KOPT-K1 (cell line): ENCODE data around the gene PDCD7.
"Not testable (repeated sequence)": the region's sequence is repeated elsewhere in the genome, so short reads cannot be mapped to it uniquely, and the experiment has no call there.

ENCODE experiments used
- H3K27ac ChIP-seq: fragments of 200-600 bp; sonication (generic); 2 replicates; pipeline ENCODE4 v1.5.1; 2016; ENCODE audit warnings: antibody characterized with exemption, mild to moderate bottlenecking, low read depth, low read length; ENCODE audit not compliant: poor library complexity, severe bottlenecking
- H3K36me3 ChIP-seq: fragments of 200-600 bp; sonication (generic); 2 replicates; pipeline ENCODE4 v1.5.1; 2017; ENCODE audit warnings: antibody characterized with exemption, mild to moderate bottlenecking, low read length, moderate library complexity; ENCODE audit not compliant: insufficient read depth
- H3K9me3 ChIP-seq: fragments of 200-600 bp; sonication (generic); 2 replicates; pipeline ENCODE4 v1.5.1; 2017; ENCODE audit warnings: antibody characterized with exemption, low read length, mild to moderate bottlenecking; ENCODE audit not compliant: insufficient read depth, poor library complexity, severe bottlenecking

Gene PDCD7

GRCh38 chr15:65147902-65148301 is 14.3 kb upstream of the PDCD7 start:
- H3K27ac ChIP-seq = no peak overlapping the region
- H3K9me3 ChIP-seq = no peaks in the 10 kb centered on the region
- H3K36me3 ChIP-seq = peaks cover 58% of the 10 kb centered on the region

- peaks cover 44% of the 10 kb centered on the region for H3K36me3 ChIP-seq
- no peaks in the 10 kb centered on the region for H3K9me3 ChIP-seq
- no peak overlapping the region for H3K27ac ChIP-seq
Measured at GRCh38 chr15:65146438-65146837, 12.8 kb upstream of the PDCD7 start.

GRCh38 chr15:65138631-65139030 is 5.0 kb upstream of the PDCD7 start:
- H3K36me3 ChIP-seq, H3K27ac ChIP-seq: not testable (repeated sequence)
- H3K9me3 ChIP-seq = peaks cover 17% of the 10 kb centered on the region

- H3K27ac ChIP-seq, H3K36me3 ChIP-seq: not testable (repeated sequence)
- peaks cover 17% of the 10 kb centered on the region for H3K9me3 ChIP-seq
Measured at GRCh38 chr15:65137893-65138292, 4.3 kb upstream of the PDCD7 start.

GRCh38 chr15:65137089-65137488 is 3.5 kb upstream of the PDCD7 start:
- H3K36me3 ChIP-seq, H3K27ac ChIP-seq: not testable (repeated sequence)
- H3K9me3 ChIP-seq = peaks cover 17% of the 10 kb centered on the region

- Histone ChIP-seq H3K36me3 (peaks cover 10% of the 10 kb centered on the region), H3K9me3 (peaks cover 17% of the 10 kb centered on the region), H3K27ac (no peak overlapping the region)
Measured at GRCh38 chr15:65134538-65134937, 930 bp upstream of the PDCD7 start.

GRCh38 chr15:65132878-65133547 is 595 bp downstream of the PDCD7 start:
- Histone ChIP-seq H3K9me3 (peaks cover 14% of the 10 kb centered on the region), H3K27ac (peak overlapping the region; percentile 71), H3K36me3 (peaks cover 25% of the 10 kb centered on the region)

GRCh38 chr15:65130941-65131340 is 2.7 kb downstream of the PDCD7 start:
- H3K27ac ChIP-seq = no peak overlapping the region
- H3K36me3 ChIP-seq = peaks cover 46% of the 10 kb centered on the region

GRCh38 chr15:65115542-65115941 is 18.1 kb downstream of the PDCD7 start:
- Histone ChIP-seq H3K27ac (no peak overlapping the region), H3K36me3 (peaks cover 95% of the 10 kb centered on the region), H3K9me3 (no peaks in the 10 kb centered on the region)

More at GRCh38 chr15:65130941-65131340, 2.7 kb downstream of the PDCD7 start:
- H3K9me3 ChIP-seq = no peaks in the 10 kb centered on the region

GRCh38 chr15:65115086-65115485 is 18.5 kb downstream of the PDCD7 start, which contains the start of gene UBAP1L:
UBAP1L (minus strand) TSS chr15:65115200; CDS start chr15:65106215, 8,985 bp downstream.
- Histone ChIP-seq H3K9me3 (no peaks in the 10 kb centered on the region), H3K36me3 (peaks cover 90% of the 10 kb centered on the region), H3K27ac (no peak within 1 kb of the TSS)

- no peaks in the 10 kb centered on the region for H3K9me3 ChIP-seq
- no peak overlapping the region for H3K27ac ChIP-seq
- peaks cover 66% of the 10 kb centered on the region for H3K36me3 ChIP-seq
Measured at GRCh38 chr15:65110676-65111292, 22.8 kb downstream of the PDCD7 start.

GRCh38 chr15:65106011-65106590 is 27.5 kb downstream of the PDCD7 start:
- Histone ChIP-seq H3K27ac (no peak overlapping the region), H3K9me3 (no peaks in the 10 kb centered on the region), H3K36me3 (peaks cover 55% of the 10 kb centered on the region)

- Histone ChIP-seq H3K27ac (no peak overlapping the region), H3K36me3 (peaks cover 60% of the 10 kb centered on the region), H3K9me3 (no peaks in the 10 kb centered on the region)
Measured at GRCh38 chr15:65105038-65105437, 28.6 kb downstream of the PDCD7 start.

- Histone ChIP-seq H3K9me3 (no peaks in the 10 kb centered on the region), H3K36me3 (peaks cover 76% of the 10 kb centered on the region), H3K27ac (no peak overlapping the region)
Measured at GRCh38 chr15:65102912-65103311, 30.7 kb downstream of the PDCD7 start.

GRCh38 chr15:65101891-65102708 is 31.5 kb downstream of the PDCD7 start:
- H3K27ac ChIP-seq = no peak overlapping the region
- H3K9me3 ChIP-seq = no peaks in the 10 kb centered on the region
- H3K36me3 ChIP-seq = peaks cover 76% of the 10 kb centered on the region
